GM12864 (cell line): ENCODE data around the gene ERMAP.
"Not testable (repeated sequence)": the region's sequence is repeated elsewhere in the genome, so short reads cannot be mapped to it uniquely, and the experiment has no call there.

Experiments
- DNase-seq: peaks from one replicate; pipeline ENCODE4 v3.0.0-alpha.2; 2011; ENCODE audit warnings: low read depth
- H3K4me3 ChIP-seq: 2 replicates; pipeline ENCODE4 v1.5.1; 2011; ENCODE audit warnings: mild to moderate bottlenecking, low read depth, low read length, control low read depth
- CTCF ChIP-seq: IDR thresholded peaks from 2 replicates; pipeline ENCODE4 v1.5.1; 2011; ENCODE audit warnings: low read depth, mild to moderate bottlenecking, moderate library complexity, low read length, control low read depth, inconsistent platforms; ENCODE audit errors: missing control alignments

The ERMAP gene

GRCh38 chr1:42806593-42806992, 10.3 kb upstream of the ERMAP start:
- no peak for DNase-seq
- no peak overlapping the region for H3K4me3 ChIP-seq
- no peak for TF ChIP-seq CTCF

- TF ChIP-seq CTCF = no peak
- DNase-seq = no peak
- no peak overlapping the region for H3K4me3 ChIP-seq
Observed at GRCh38 chr1:42807056-42807668, 9.8 kb upstream of the ERMAP start.

GRCh38 chr1:42814815-42815214, 2.1 kb upstream of the ERMAP start:
- not testable (repeated sequence) for DNase-seq, H3K4me3 ChIP-seq

GRCh38 chr1:42815941-42816584, 859 bp upstream of the ERMAP start:
- TF ChIP-seq CTCF = no peak
- DNase-seq = no peak
- peak overlapping the region; percentile 58 for H3K4me3 ChIP-seq

- no peak for DNase-seq
- H3K4me3 ChIP-seq = peak overlapping the region; percentile 55
- TF ChIP-seq CTCF = no peak
Observed at GRCh38 chr1:42817440-42817767, 482 bp downstream of the ERMAP start.

- H3K4me3 ChIP-seq = no peak overlapping the region
- no peak for TF ChIP-seq CTCF
- no peak for DNase-seq
Observed at GRCh38 chr1:42817976-42818375, 1.1 kb downstream of the ERMAP start.

GRCh38 chr1:42820813-42821212, 3.9 kb downstream of the ERMAP start:
- no peak for DNase-seq
- H3K4me3 ChIP-seq = no peak overlapping the region
- no peak for TF ChIP-seq CTCF

GRCh38 chr1:42821690-42822089, 4.8 kb downstream of the ERMAP start:
- no peak for DNase-seq
- H3K4me3 ChIP-seq = no peak overlapping the region
- TF ChIP-seq CTCF = no peak
